Fibroblast of gingiva (primary cell): ENCODE measurements around the gene FSTL5.
"Not testable (repeated sequence)": the region's sequence is repeated elsewhere in the genome, so short reads cannot be mapped to it uniquely, and the experiment has no call there.

Source experiments
- DNase-seq: peaks from one replicate; pipeline ENCODE4 v3.0.0-alpha.2; 2011; ENCODE audit warnings: low read depth

The FSTL5 gene

GRCh38 chr4:161829591-161829990, 334.2 kb downstream of the FSTL5 start:
- DNase-seq: no peak

DNA sequence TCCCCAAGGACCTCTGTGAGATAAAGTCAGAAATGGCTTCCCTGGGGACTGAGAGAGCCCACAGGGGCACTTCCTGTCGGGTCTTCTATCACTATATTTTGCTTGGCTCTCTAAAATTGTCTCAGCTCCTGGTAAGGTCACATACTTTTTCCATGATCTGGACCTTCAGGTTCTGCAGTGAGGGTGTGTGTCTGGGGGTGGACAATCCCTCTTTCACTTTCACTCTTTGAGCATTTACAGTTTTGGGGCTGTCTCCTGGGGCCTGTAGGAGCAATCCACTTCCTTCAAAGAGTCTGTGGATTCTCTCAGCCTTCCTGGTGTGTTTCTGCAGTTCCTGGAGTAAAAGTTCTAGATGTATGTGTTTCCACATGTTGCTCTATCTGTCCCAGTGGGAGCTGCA, 335.7 kb downstream of the FSTL5 start:
- DNase-seq: no peak

DNA sequence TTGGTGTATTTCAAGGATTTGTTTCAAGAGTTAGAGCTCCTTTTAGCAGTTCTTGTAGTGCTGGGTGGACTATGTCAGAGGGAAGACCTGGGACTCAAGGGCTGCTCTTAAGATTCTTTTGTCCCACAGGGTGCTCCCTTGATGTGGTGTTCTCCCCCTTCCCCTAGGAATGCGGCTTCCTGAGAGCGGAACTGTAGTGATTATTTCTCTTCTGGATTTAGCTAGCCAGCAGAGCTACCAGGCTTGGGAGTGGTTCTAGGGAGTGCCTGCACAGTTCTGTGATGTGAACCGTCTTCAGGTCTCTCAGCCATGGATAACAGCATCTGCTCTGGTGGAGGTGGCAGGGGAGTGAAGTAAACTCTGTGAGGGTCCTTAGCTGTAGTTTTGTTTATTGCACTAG, 336.8 kb downstream of the FSTL5 start:
- no peak for DNase-seq

GRCh38 chr4:161823450-161823849, 340.4 kb downstream of the FSTL5 start:
- DNase-seq: no peak

DNA sequence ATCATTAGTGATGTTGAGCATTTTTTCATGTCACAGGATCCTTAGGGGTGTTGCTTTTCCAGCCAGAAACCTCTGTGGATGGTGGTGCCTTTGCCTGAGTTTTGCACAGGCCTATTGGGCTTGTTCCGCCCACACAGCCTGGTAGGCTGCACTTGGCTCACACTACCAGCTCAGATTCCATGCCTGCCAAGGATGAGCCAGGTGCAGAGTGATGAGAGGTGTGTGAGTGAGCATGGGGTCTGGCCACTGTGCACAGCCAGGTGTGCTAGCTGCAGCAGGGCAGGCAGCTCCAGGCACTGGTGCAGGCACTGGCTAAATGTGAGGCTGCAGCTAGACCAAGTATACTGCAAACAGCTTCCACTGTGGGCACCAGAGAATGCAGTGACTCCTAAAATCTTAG, 341.6 kb downstream of the FSTL5 start:
- DNase-seq: no peak

DNA sequence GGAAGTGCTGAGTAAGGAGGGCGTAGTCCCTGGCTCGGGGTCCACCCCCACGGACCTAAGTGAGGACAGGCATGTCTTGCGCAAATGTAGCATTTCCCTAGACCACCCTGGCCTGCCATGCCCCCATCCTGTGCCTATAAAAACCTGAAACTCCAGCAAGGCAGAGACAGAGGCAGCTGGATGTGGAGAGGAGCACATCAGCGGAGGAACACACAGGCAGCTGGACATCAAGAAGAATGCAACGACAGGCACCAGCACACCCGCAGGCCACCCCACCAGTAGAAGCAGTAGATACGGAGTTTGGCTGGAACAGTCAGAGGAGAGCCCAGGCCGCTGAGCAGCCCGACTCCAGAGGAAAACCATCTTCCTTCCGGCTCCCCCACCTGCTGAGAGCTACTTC, 345.9 kb downstream of the FSTL5 start:
- no peak for DNase-seq

GRCh38 chr4:161816958-161817357, 346.8 kb downstream of the FSTL5 start:
- DNase-seq: no peak

GRCh38 chr4:161815841-161816240, 348.0 kb downstream of the FSTL5 start:
- DNase-seq: no peak

DNA sequence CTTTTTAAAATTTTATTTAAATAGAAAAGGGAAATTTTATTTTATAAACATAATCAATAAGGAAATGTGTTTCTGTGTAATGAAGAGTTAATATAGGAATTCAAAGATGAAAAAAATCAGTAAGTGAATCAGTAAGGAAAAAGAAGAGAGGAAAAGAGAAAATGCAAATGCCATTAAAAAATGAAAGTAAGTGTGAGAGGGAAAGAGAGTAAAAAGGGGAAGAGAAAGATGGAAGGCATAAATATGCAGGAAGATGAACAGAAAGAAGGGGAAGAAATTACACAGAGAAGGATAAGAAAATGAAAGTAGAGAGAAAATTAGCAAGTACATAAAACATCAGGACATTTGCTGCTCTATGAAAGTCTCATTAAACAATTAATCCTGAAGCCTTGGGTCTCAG, 349.9 kb downstream of the FSTL5 start:
- DNase-seq: no peak

- DNase-seq: no peak
These were observed 350.4 kb downstream of the FSTL5 start for GRCh38 chr4:161813389-161813788.

- DNase-seq: no peak
These were observed 360.6 kb downstream of the FSTL5 start for GRCh38 chr4:161803171-161803570.

DNA sequence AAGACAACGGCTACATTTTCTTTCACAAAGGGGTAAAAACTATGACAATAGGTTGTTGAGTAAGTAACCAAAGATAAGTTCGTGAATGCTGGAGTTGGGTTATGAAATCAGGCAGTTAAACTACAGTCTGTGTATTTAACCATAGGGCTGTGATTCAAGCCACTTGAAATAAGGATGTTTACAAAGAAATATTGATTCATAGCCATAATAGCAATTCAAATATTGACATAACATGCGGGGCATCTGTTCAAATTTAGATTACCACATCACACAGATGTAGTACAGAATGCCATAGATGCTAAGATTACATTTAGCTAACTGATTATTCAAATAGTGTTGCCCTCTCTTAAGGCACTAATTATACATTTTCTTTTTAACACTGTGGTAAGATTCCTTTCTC, 364.1 kb downstream of the FSTL5 start:
- DNase-seq: peak; percentile 16

- no peak for DNase-seq
These were observed 370.8 kb downstream of the FSTL5 start for GRCh38 chr4:161792991-161793390.

- no peak for DNase-seq
These were observed 371.8 kb downstream of the FSTL5 start for GRCh38 chr4:161791796-161792556.

- DNase-seq: peak; percentile 1
These were observed 396.7 kb downstream of the FSTL5 start for GRCh38 chr4:161767116-161767515.

DNA sequence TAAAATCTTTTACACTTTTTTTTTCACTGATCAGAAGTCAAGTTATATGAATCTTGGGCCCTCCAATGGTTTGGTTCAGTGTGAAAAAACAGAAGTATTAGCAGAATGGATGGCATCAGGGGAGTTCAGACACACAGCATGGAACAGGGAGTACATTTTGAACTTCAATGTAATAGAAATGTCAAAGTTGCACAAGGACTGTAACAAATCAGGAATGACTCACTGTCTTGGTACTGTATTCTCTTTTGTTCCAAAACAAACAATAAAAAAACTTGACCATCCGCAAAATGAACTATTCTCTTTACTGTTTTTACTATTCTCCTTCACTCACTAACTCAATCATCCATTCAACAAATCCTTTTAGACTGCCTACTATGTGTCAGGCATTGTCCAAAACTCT, 401.0 kb downstream of the FSTL5 start:
- peak; percentile 45 for DNase-seq

DNA sequence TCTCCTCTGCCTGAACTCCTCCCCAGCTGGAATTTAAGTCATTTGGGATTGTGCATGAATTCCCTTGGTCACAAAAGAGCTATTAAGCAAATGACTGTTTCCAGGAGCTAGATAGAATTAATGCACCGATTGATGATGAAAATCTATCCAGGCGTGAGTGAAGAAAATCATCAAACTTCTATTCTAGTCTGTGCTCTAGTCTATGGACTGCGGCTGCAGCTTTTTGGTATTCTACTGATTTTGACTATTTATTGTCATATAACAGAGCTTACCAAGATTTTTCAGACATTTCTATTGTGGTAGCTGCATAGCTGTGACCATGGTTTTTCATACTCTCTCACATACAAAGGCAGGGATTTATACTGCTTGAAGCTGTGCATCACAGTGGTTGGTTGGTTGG, 403.8 kb downstream of the FSTL5 start:
- DNase-seq: no peak

GRCh38 chr4:161758412-161758811, 405.4 kb downstream of the FSTL5 start:
- not testable (repeated sequence) for DNase-seq

DNA sequence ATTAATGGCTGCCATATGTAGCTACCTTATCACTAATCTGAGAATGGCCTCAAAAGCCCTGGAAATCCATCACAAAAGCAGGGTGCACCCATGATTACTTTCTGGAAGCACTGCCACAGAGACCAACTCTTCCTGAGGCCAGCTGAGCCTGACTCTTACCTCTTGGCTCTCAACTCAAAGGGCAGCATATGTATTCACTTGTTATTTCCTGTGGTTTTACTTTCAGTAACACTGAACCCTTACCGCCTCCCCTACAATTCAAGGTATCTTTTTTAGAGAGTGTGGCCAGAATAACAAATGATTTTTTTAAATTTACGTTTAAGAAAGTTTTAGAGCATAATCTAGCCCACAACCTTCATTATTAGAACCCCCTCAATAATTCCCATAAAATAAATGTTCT, 434.9 kb downstream of the FSTL5 start:
- no peak for DNase-seq

DNA sequence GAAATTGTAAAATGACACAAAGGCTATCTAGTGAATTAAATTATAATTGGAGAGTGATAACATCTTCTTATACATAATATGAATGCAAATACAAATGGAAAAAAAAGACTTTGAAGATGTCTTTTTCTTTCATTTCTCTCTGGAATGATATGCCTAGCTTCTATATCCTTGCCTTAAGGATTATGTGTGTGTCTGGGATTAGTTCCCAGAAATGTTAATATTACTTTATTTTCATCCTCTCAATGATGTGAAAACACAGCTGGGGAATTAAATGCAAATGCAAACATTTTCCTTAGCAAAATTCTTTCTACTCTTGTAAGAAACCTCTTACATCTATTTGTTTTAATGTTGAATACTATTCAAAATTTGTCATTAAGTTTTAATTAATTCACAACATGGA, 441.9 kb downstream of the FSTL5 start:
- DNase-seq: no peak

- no peak for DNase-seq
These were observed 446.7 kb downstream of the FSTL5 start for GRCh38 chr4:161717084-161717483.

- no peak for DNase-seq
These were observed 448.9 kb downstream of the FSTL5 start for GRCh38 chr4:161714931-161715330.

DNA sequence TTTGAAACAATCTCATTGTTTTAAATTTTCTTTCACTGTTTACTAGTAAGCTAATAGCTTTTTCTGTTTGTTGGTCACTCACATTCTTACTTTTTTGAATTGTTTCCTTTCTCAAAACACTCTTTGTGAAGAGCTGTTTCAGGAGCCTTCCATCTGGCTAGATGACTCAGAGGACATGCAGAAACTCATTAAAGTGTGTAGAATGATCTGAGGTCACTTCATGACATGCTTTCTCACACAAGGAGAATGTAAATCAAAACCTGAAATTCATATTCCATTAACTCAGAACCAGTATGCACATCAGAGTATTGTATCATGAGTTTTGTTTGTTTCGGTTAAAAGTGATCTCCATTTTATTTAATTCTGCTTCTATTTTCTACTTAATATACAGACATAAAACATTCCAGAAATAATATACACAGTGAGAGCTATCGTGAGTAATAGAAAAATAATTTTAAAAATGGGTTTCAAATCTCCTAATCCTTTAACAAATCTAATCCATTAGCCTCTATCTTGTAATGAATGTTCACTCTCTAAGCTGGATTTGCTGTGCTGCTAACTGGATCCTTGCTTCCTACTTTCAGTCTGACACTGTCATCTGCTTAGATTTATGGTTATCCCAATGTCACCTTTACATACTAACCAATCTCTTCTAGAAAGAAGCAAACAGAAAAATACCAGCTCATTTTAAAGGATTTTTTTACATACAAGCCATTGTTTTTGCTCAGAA, 449.6 kb downstream of the FSTL5 start:
- DNase-seq: peak; percentile 40

- no peak for DNase-seq
These were observed 459.1 kb downstream of the FSTL5 start for GRCh38 chr4:161704653-161705052.
